CD4-positive, alpha-beta T cell (primary cell): ENCODE measurements around the gene KCNAB1. TPM values are rescaled to one million over a fixed set of nuclear protein-coding genes. Genes with fewer than 3 reads are reported as not detected.

Experiments used
- ATAC-seq: fragments of 200-7000 bp; cut with Tn5 transposase; one replicate; pipeline ENCODE4 v1.10.0; 2022; ENCODE audit warnings: mild to moderate bottlenecking; ENCODE audit not compliant: poor library complexity
- CTCF ChIA-PET: fragments of 350-600 bp; sonication (Branson Sonifier 250); formaldehyde crosslinking; loops from one replicate; lab custom pipeline; 2021; ENCODE audit warnings: antibody characterized with exemption, inconsistent platforms; lab: Charles Lee
- POLR2A ChIA-PET: fragments of 350-600 bp; sonication (Branson Sonifier 250); formaldehyde crosslinking; loops from one replicate; lab custom pipeline; 2021; ENCODE audit warnings: antibody characterized with exemption, inconsistent platforms; lab: Charles Lee
- DNase-seq, 14 experiments: peaks; one replicate each; pipeline ENCODE4 v3.0.0-alpha.2; 2013 to 2020; ENCODE audit warnings: mixed read lengths in 2 of 14
- H3K27ac ChIP-seq, 2 donors: one replicate each; pipeline versions ENCODE4 v1.5.1 to v1.7.0; 2013; ENCODE audit warnings: low read length in 2 of 2, low read depth in 1 of 2, mild to moderate bottlenecking in 1 of 2
- H3K27me3 ChIP-seq, 2 experiments: 1 replicate in 1 of 2; 2 replicates in 1 of 2; pipeline versions ENCODE4 v1.6.1 to v1.7.0; 2013; ENCODE audit warnings: low read length in 2 of 2, control low read depth in 1 of 2, mild to moderate bottlenecking in 1 of 2, moderate library complexity in 1 of 2; ENCODE audit not compliant: insufficient read depth in 2 of 2, control insufficient read depth in 1 of 2
- H3K36me3 ChIP-seq: one replicate; pipeline ENCODE4 v1.6.1; 2013; ENCODE audit warnings: low read length, control low read depth; ENCODE audit not compliant: insufficient read depth
- H3K4me1 ChIP-seq: one replicate; pipeline ENCODE4 v1.6.1; 2013; ENCODE audit warnings: low read length, control low read depth; ENCODE audit not compliant: insufficient read depth
- H3K4me3 ChIP-seq: one replicate; pipeline ENCODE4 v1.5.1; 2013; ENCODE audit warnings: mild to moderate bottlenecking, low read length, moderate library complexity
- H3K9me3 ChIP-seq, 2 experiments: 1 replicate in 1 of 2; 2 replicates in 1 of 2; pipeline versions ENCODE4 v1.6.1 to v1.7.0; 2013; ENCODE audit warnings: low read length in 2 of 2, mild to moderate bottlenecking in 2 of 2, control low read depth in 1 of 2, moderate library complexity in 1 of 2; ENCODE audit not compliant: control insufficient read depth in 1 of 2, insufficient read depth in 1 of 2
- H3K27ac Mint-ChIP-seq: one replicate; pipeline ENCODE4 v1.8.0; 2020; ENCODE audit warnings: mixed read lengths
- H3K27me3 Mint-ChIP-seq: one replicate; pipeline ENCODE4 v1.8.0; 2021; ENCODE audit warnings: mixed read lengths
- H3K36me3 Mint-ChIP-seq: one replicate; pipeline ENCODE4 v1.8.0; 2021; ENCODE audit warnings: low read depth, mixed read lengths
- H3K4me1 Mint-ChIP-seq: one replicate; pipeline ENCODE4 v1.8.0; 2021; ENCODE audit warnings: low read depth, mixed read lengths
- H3K4me3 Mint-ChIP-seq: one replicate; pipeline ENCODE4 v1.8.0; 2020; ENCODE audit warnings: mild to moderate bottlenecking, mixed read lengths
- H3K9me3 Mint-ChIP-seq: one replicate; pipeline ENCODE4 v1.8.0; 2020; ENCODE audit warnings: mixed read lengths
- intact Hi-C, 2 experiments: fragments of 100-400 bp; cut with DNase I in 1 of 2; cut with micrococcal nuclease in 1 of 2; formaldehyde crosslinking; loops; one replicate each; pipeline versions ENCODE4 v1.15.1 to v1.9.0; 2023 to 2025; cut with DNase I, micrococcal nuclease
- total RNA-seq, 174 experiments: library from RNA in 2 of 174; stranded (reverse) in 2 of 174; gene quantifications; one replicate each; pipeline ENCODE4 v1.2.3 and lab custom pipeline; 2021 to 2026
- TF ChIP-seq, protein P1 (sequence below): fragments of 200-600 bp; IDR thresholded peaks from one replicate; pipeline ENCODE4 v1.8.0; 2022; ENCODE audit warnings: antibody characterized with exemption, mild to moderate bottlenecking

KCNAB1 gene
- total RNA-seq, 2 experiments from 2014 or later: 0.14 TPM; not detected in 1

DNA sequence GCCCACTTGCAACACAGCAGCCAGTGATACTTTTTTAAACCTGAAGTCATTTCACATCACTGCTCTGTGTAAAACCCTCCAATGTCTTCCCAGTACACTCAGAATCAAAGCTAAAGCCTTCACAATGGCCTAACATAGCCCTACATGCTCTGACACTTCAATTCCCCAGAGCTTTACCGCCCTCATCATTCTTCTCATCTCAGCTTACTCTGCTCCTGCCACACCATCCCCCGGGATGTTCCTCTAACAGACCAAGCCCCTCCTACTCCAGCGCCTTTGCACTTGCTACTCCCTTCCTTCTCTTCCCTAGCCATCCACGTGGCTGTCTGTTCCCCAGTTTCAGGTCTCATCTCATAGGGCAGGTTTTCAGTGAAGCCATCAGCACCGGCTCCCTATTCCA, 240.6 kb downstream of the KCNAB1 start:
- Histone ChIP-seq H3K9me3 (no peaks in the 10 kb centered on the region), H3K4me3 (no peak overlapping the region), H3K27ac (no peak overlapping the region), H3K36me3 (no peaks in the 10 kb centered on the region), H3K27me3 (peaks cover 0 to 9% of the 10 kb centered on the region in 2 experiments), H3K4me1 (no peaks in the 10 kb centered on the region)
- CTCF ChIA-PET: interaction anchor here (1.3 kb wide), 1 partner anchor 8 kb away, joined by 3 read pairs; no protein-coding TSS in a partner anchor
- no peak overlapping the region for H3K4me3 Mint-ChIP-seq
- peaks cover 7% of the 10 kb centered on the region for H3K27me3 Mint-ChIP-seq
- no peaks in the 10 kb centered on the region for H3K36me3 Mint-ChIP-seq
- POLR2A ChIA-PET: no interaction called here
- ATAC-seq (no peak), DNase-seq (no peak)
- no peaks in the 10 kb centered on the region for H3K4me1 Mint-ChIP-seq
- H3K9me3 Mint-ChIP-seq: no peaks in the 10 kb centered on the region
- H3K27ac Mint-ChIP-seq: no peak overlapping the region
- intact Hi-C loops: no loop called here
- TF ChIP-seq, protein P1, sequence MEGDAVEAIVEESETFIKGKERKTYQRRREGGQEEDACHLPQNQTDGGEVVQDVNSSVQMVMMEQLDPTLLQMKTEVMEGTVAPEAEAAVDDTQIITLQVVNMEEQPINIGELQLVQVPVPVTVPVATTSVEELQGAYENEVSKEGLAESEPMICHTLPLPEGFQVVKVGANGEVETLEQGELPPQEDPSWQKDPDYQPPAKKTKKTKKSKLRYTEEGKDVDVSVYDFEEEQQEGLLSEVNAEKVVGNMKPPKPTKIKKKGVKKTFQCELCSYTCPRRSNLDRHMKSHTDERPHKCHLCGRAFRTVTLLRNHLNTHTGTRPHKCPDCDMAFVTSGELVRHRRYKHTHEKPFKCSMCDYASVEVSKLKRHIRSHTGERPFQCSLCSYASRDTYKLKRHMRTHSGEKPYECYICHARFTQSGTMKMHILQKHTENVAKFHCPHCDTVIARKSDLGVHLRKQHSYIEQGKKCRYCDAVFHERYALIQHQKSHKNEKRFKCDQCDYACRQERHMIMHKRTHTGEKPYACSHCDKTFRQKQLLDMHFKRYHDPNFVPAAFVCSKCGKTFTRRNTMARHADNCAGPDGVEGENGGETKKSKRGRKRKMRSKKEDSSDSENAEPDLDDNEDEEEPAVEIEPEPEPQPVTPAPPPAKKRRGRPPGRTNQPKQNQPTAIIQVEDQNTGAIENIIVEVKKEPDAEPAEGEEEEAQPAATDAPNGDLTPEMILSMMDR: no peak

DNA sequence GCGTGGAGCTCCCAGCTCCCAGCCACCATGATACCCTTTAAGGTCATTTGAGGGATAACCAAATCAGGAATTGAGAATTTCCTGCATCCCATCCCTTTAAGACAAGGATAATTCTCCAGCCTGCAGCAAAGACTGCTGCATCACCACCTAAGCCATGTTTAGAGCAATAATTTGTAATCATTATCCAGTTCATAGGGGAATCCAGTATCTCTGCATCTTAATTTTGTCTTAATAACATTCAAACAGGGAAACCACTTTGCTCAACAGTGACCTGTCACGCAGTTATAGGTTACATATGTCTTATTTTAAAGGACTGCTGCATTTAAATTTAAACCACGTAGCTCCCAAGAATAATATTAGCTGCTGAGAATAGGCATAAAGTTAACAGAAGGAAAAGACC, 246.2 kb downstream of the KCNAB1 start:
- intact Hi-C loops: no loop called here
- ChIA-PET POLR2A (no interaction called here), CTCF (no interaction called here)
- Histone ChIP-seq H3K4me3 (no peak overlapping the region), H3K36me3 (no peaks in the 10 kb centered on the region), H3K9me3 (no peaks in the 10 kb centered on the region), H3K4me1 (no peaks in the 10 kb centered on the region), H3K27me3 (peaks cover 0 to 4% of the 10 kb centered on the region in 2 experiments), H3K27ac (no peak overlapping the region)
- TF ChIP-seq, protein P1: no peak
- H3K27ac Mint-ChIP-seq: no peak overlapping the region
- H3K27me3 Mint-ChIP-seq: peaks cover 4% of the 10 kb centered on the region
- H3K4me3 Mint-ChIP-seq: no peak overlapping the region
- ATAC-seq: no peak
- H3K4me1 Mint-ChIP-seq: no peaks in the 10 kb centered on the region
- H3K9me3 Mint-ChIP-seq: no peaks in the 10 kb centered on the region
- H3K36me3 Mint-ChIP-seq: no peaks in the 10 kb centered on the region
- no peak for DNase-seq

DNA sequence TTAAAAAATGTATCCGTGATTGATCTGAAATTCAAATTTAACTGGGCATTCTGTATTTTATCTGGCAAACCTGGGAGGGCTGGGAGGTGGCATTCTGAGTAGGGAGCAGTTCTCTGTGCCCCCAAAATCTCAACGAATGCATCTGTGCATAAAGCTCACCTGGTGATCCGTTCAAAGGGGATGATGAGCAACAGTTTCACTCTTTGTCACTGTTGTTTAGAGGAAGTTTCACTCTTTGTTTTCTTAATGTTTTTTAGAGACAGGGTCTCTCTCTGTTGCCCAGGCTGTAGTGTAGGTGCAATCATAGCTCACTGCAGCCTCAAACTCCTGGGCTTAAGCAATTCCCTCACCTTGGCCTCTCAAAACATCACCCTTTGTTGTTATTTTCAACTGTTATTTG, 247.8 kb downstream of the KCNAB1 start:
- TF ChIP-seq, protein P1: no peak
- DNase-seq: no peak
- CTCF ChIA-PET: no interaction called here
- no peak for ATAC-seq
- H3K4me1 ChIP-seq: no peaks in the 10 kb centered on the region
- Mint-ChIP-seq H3K4me1 (no peaks in the 10 kb centered on the region), H3K27me3 (peaks cover 4% of the 10 kb centered on the region), H3K27ac (no peak overlapping the region), H3K9me3 (no peaks in the 10 kb centered on the region), H3K4me3 (no peak overlapping the region), H3K36me3 (no peaks in the 10 kb centered on the region)
- no peak overlapping the region for H3K4me3 ChIP-seq
- no peaks in the 10 kb centered on the region for H3K36me3 ChIP-seq
- POLR2A ChIA-PET: no interaction called here
- intact Hi-C loops: no loop called here
- no peak overlapping the region for H3K27ac ChIP-seq
- no peaks in the 10 kb centered on the region for H3K9me3 ChIP-seq
- peaks cover 0 to 4% of the 10 kb centered on the region in 2 experiments for H3K27me3 ChIP-seq
